HK-2 (cell line): Measurements from ENCODE around the gene CHST11.

Source experiments
- DNase-seq: peaks from one replicate; pipeline ENCODE4 v3.0.0-alpha.2; 2018; ENCODE audit not compliant: unreplicated experiment

Gene CHST11

GRCh38 chr12:104433061-104433460 is 23.7 kb upstream of the CHST11 start:
- DNase-seq = no peak

- no peak for DNase-seq
These were observed 22.6 kb upstream of the CHST11 start for GRCh38 chr12:104434129-104434528.

DNA sequence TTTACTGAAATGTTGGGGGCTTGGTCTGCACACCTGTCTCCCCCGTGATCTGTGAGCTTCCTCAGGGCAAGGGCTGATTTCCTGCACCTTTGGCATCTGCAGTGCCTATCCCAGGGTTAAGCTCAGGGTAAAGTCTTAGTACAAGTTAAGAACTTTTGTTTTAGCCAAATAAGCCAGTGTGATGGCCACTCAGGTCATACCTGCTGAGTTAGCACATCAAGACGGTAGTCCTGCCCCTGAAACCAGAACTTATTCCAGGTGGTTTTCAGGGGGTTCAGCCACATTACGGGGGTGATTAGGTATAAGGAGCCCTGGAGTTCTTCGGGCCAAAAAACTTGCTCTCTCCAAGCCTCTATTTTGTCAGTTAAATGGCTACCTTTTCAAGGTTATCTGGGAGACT is 21.6 kb upstream of the CHST11 start:
- no peak for DNase-seq

DNA sequence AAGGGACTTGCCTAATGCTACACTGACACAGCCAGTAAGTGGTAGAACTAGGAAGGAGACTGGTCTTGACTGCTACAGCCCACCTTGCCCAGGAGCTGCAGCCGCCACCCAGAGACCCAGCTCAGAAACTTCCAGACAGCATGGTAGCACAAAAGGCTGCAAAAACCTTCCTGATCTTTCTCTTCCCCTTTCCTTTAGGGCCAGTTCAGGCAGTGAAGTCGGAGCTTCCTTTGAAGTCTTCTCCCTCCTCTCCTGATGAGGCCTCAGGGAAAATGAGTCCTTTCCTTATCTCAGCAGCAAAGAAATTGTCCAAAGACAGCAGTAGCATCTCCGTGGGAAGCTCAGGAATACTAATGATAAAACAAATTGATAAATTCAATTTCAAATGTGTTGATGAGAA is 21.0 kb upstream of the CHST11 start:
- DNase-seq = no peak

GRCh38 chr12:104436790-104437189 is 20.0 kb upstream of the CHST11 start:
- no peak for DNase-seq

GRCh38 chr12:104438134-104438533 is 18.6 kb upstream of the CHST11 start:
- no peak for DNase-seq

- DNase-seq = no peak
These were observed 17.6 kb upstream of the CHST11 start for GRCh38 chr12:104439137-104439536.

DNA sequence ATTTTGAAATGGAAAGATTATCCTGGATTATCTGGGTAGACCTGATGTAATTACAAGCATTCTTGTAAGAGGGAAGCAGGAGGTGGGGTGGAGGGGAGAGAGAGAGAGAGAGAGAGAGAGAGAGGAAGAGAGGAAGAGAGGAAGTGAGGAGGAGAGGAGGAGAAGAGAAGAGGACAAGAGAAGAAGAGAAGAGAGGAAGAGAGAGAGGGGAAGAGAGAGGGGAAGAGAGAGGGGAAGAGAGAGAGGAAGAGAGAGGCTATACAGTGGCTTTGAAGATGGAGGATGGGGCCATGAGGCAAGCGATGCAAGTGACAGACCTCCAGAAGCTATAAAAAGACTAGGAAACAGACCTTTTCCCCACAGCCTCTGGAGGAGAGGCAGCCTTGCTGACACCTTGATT is 13.7 kb upstream of the CHST11 start:
- DNase-seq = no peak

GRCh38 chr12:104446646-104447421 is 9.9 kb upstream of the CHST11 start:
- DNase-seq = no peak

- no peak for DNase-seq
These were observed 8.7 kb upstream of the CHST11 start for GRCh38 chr12:104448031-104448430.

DNA sequence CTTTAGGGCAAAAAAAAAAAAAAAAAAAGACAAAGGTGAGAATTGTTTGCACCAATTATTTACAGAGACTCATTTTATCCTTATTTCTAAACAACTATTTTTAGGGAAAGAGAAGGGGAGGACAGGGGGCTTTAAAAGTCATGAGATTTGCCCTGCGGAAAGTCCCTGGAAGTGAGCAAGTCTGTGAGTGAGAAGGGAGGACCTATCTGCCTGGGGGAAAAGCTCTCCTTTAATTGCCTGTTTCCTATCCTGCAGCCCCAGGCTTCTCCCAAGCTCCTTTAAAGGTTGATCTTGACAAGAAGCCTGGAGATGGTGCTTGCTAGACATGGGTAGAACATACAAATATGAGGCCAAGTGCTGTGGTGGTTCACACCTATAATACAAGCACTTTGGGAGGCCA is 8.3 kb upstream of the CHST11 start:
- DNase-seq = no peak

- no peak for DNase-seq
These were observed 6.0 kb upstream of the CHST11 start for GRCh38 chr12:104450700-104451099.

DNA sequence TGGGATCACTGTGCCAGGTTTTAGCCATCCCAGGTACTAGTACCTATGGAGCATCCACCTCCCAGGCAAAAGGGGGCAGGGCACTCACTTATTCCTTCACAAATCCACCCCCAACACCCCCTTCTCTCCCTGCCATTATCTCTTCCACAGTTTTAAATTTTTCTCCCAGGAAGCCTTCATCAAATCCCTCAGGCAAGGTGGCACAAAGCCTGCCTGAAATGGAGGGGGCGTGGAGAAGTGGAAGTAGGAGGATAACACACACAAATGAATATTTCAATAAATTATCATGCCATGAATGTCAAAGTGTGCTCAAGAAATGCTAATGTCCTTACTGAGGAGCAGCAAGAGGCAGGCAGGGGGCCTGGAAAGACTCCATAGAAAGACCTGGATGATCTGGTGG is 4.7 kb upstream of the CHST11 start:
- DNase-seq = no peak

- no peak for DNase-seq
These were observed 3.6 kb upstream of the CHST11 start for GRCh38 chr12:104453133-104453532.

GRCh38 chr12:104454997-104455396 is 1.8 kb upstream of the CHST11 start:
- DNase-seq = peak; percentile 64

GRCh38 chr12:104455578-104456416 is 951 bp upstream of the CHST11 start:
- no peak for DNase-seq

- peak; percentile 77 for DNase-seq
These were observed 400 bp downstream of the CHST11 start for GRCh38 chr12:104456950-104457745.

DNA sequence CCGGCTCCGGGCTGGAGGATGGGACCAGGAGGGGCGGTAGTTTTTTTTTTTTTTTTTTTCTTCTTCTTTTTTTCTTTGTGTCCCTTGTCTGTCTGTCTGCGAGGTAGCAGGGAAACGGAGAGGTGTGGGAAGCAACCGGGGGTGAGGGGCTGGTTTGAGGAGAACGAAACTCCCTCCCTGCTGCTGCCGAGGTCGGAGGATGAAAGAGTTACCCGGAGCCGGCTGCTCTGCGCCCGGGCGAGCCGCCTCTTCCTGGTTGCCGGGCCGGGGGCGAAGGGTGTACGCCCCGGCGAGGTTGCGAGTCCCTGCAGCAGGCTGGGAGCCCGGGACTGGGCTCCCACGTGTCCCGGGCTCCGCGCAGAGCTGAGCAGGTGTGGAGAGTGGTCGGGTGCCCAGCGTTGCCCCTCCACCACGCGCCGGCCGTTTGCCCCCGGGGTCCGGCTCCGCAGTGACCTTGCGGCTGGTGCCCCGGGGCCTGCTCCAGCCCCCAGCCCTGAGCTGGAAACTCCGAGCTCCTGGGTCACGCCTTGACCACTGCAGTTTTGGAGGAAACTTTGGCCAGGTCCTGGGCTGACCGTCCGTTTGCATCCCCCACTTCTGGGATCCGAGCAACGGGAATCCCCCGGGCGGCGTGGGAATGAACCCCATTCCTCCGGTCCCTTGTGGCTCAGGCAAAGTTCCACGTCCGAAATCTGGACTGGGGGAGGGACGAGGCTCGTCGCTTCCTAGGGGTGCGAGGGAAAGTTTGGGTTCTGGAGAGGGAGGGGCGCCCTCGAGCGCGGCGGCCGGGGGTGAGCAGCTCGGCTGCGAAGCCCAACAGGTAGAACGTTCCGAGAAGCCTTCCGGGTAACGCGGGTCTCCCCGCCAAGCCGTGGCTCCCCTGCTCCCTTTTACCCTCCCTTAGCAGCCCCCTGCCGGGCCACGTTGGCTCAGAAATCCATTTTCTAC is 1.3 kb downstream of the CHST11 start:
- no peak for DNase-seq

GRCh38 chr12:104458694-104459367 is 2.1 kb downstream of the CHST11 start:
- peak; percentile 28 for DNase-seq

DNA sequence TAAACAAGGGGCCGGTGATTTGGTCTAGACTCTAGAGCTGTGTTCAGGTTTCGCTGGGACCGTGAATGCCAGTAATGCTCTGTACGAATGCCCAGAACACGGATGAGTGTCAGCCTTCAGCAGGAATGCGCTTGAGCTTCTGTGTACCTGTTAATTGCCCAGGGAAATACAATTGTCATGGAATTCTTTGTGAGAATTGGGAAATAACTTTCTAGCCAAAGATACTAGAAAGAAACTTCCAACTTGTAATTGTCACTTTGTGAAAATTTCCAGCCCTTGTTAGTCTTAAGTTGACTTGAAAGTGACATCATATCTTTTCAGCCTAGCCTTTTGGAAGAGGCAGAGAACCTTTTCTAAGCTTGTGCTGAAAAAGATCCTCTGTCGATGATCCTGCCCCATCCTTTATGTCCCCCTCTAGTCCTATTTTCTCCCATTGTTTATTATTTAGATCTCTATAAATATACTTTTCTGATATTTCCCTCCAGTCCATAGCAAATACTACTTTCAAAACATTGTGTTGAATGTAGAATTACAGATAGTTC is 2.7 kb downstream of the CHST11 start:
- DNase-seq = no peak
